Common myeloid progenitor, CD34-positive (primary cell): ENCODE results near the gene RARA.
"Not testable (repeated sequence)": the region's sequence is repeated elsewhere in the genome, so short reads cannot be mapped to it uniquely, and the experiment has no call there.

Experiments used
- CTCF ChIA-PET: fragments of 350-600 bp; sonication (Branson Sonifier 250); formaldehyde crosslinking; loops from one replicate; lab custom pipeline; 2021; ENCODE audit warnings: antibody characterized with exemption; lab: Charles Lee
- POLR2A ChIA-PET: fragments of 350-600 bp; sonication (Branson Sonifier 250); formaldehyde crosslinking; loops from one replicate; lab custom pipeline; 2021; ENCODE audit warnings: antibody characterized with exemption; lab: Charles Lee
- DNase-seq, 3 donors: peaks; one replicate each; pipeline versions ENCODE4 v3.0.0 to v3.0.0-alpha.2; 2013
- H3K27ac ChIP-seq, 2 experiments: 1 replicate in 1 of 2; 2 replicates in 1 of 2; pipeline ENCODE4 v1.7.0; 2013; ENCODE audit warnings: inconsistent platforms in 2 of 2, low read length in 2 of 2, mild to moderate bottlenecking in 2 of 2, low read depth in 1 of 2, moderate library complexity in 1 of 2; ENCODE audit not compliant: severe bottlenecking in 2 of 2, insufficient read depth in 1 of 2, poor library complexity in 1 of 2
- H3K27me3 ChIP-seq, 5 experiments: replicated peaks in 2 of 5; 1 replicate in 3 of 5; 2 replicates in 2 of 5; pipeline versions ENCODE4 v1.6.1 to v1.7.0; 2013; ENCODE audit warnings: low read length in 4 of 5, mild to moderate bottlenecking in 2 of 5, moderate library complexity in 2 of 5, inconsistent platforms in 1 of 5; ENCODE audit not compliant: insufficient read depth in 5 of 5, control insufficient read depth in 4 of 5
- H3K36me3 ChIP-seq, 4 experiments: 1 replicate in 2 of 4; 2 replicates in 2 of 4; pipeline versions ENCODE4 v1.6.1 to v1.7.0; 2013; ENCODE audit warnings: low read length in 3 of 4, control low read depth in 1 of 4, mild to moderate bottlenecking in 1 of 4; ENCODE audit not compliant: control insufficient read depth in 4 of 4, insufficient read depth in 4 of 4
- H3K4me1 ChIP-seq, 4 experiments: 1 replicate in 3 of 4; 2 replicates in 1 of 4; pipeline versions ENCODE4 v1.6.1 to v1.7.1; 2013; ENCODE audit warnings: low read length in 3 of 4, mild to moderate bottlenecking in 3 of 4, control low read depth in 1 of 4, inconsistent platforms in 1 of 4, moderate library complexity in 1 of 4; ENCODE audit not compliant: control insufficient read depth in 4 of 4, insufficient read depth in 4 of 4; ENCODE audit errors: control extremely low read depth in 1 of 4
- H3K4me3 ChIP-seq, 7 experiments: 1 replicate in 4 of 7; 2 replicates in 3 of 7; pipeline versions ENCODE4 v1.5.1 to v1.7.0; 2013; ENCODE audit warnings: mild to moderate bottlenecking in 7 of 7, low read length in 6 of 7, moderate library complexity in 6 of 7, inconsistent platforms in 2 of 7, low read depth in 2 of 7, control low read depth in 1 of 7; ENCODE audit not compliant: insufficient read depth in 4 of 7, control insufficient read depth in 1 of 7; ENCODE audit errors: extremely low read depth in 1 of 7
- H3K9me3 ChIP-seq, 5 experiments: 1 replicate in 4 of 5; 2 replicates in 1 of 5; pipeline versions ENCODE4 v1.6.1 to v1.7.1; 2013; ENCODE audit warnings: low read length in 4 of 5, mild to moderate bottlenecking in 2 of 5, inconsistent platforms in 1 of 5, low read depth in 1 of 5, moderate library complexity in 1 of 5; ENCODE audit not compliant: control insufficient read depth in 4 of 5, insufficient read depth in 2 of 5; ENCODE audit errors: control extremely low read depth in 1 of 5
- WGBS: methylation state at CpG from one replicate; pipeline ENCODE4 v1.1.5; 2013; ENCODE audit not compliant: insufficient coverage; 5-methylcytosine and 5-hydroxymethylcytosine counted together

The RARA gene

GRCh38 chr17:40366076-40366860 lies 57.3 kb downstream of the RARA start:
- Histone ChIP-seq H3K27ac (no peak overlapping the region), H3K36me3 (no peaks in the 10 kb centered on the region), H3K4me1 (peaks cover 0 to 30% (median 23%) of the 10 kb centered on the region in 4 experiments), H3K27me3 (peaks cover 0 to 19% (median 0%) of the 10 kb centered on the region in 5 experiments), H3K9me3 (no peaks in the 10 kb centered on the region), H3K4me3 (no peak overlapping the region)
- POLR2A ChIA-PET: interaction anchor here (0.6 kb wide), 1 partner anchor 134 kb away, joined by 6 read pairs; no protein-coding TSS in a partner anchor
- CTCF ChIA-PET: interaction anchor here (0.5 to 32.6 kb wide), 8 partner anchors 9 to 408 kb away, joined by 3 to 1388 read pairs (median 8); partner anchors contain the start of genes CDC6 and RARA
- no peak for DNase-seq
- WGBS: 96% methylated on average over 12 of the region's 18 CpGs

GRCh38 chr17:40366861-40367518 lies 58.0 kb downstream of the RARA start:
- Histone ChIP-seq H3K4me3 (no peak overlapping the region), H3K4me1 (peaks cover 0 to 26% (median 22%) of the 10 kb centered on the region in 4 experiments), H3K27ac (no peak overlapping the region), H3K9me3 (no peaks in the 10 kb centered on the region), H3K27me3 (peaks cover 0 to 13% (median 0%) of the 10 kb centered on the region in 5 experiments), H3K36me3 (no peaks in the 10 kb centered on the region)
- no peak for DNase-seq
- 58% methylated on average over 14 of the region's 17 CpGs for WGBS
- ChIA-PET POLR2A (interaction anchor here (0.6 to 0.7 kb wide), 2 partner anchors 14 to 135 kb away, joined by 3 to 6 read pairs; no protein-coding TSS in a partner anchor), CTCF (interaction anchor here (1.5 to 32.6 kb wide), 4 partner anchors 11 to 165 kb away, joined by 4 to 1388 read pairs (median 14); partner anchors contain the start of genes CDC6 and RARA)

- not testable (repeated sequence) for DNase-seq, H3K36me3 ChIP-seq, H3K4me3 ChIP-seq, H3K9me3 ChIP-seq, H3K27ac ChIP-seq, H3K27me3 ChIP-seq
- peaks cover 0 to 20% (median 16%) of the 10 kb centered on the region in 4 experiments for H3K4me1 ChIP-seq
- ChIA-PET POLR2A (interaction anchor here (0.7 kb wide), 1 partner anchor 15 kb away, joined by 3 read pairs; no protein-coding TSS in a partner anchor), CTCF (interaction anchor here (1.5 to 32.6 kb wide), 3 partner anchors 12 to 55 kb away, joined by 4 to 1388 read pairs (median 9); partner anchors contain the start of genes CDC6 and RARA)
- 99% methylated on average over 8 of the region's 9 CpGs for WGBS
Measured at GRCh38 chr17:40367728-40368127, 58.7 kb downstream of the RARA start.

GRCh38 chr17:40369923-40370322 lies 60.9 kb downstream of the RARA start:
- H3K36me3 ChIP-seq: no peaks in the 10 kb centered on the region
- no peaks in the 10 kb centered on the region for H3K27me3 ChIP-seq
- WGBS: 98% methylated on average over 5 of the region's 7 CpGs
- ChIA-PET POLR2A (no interaction called here), CTCF (interaction anchor here (0.6 to 32.6 kb wide), 2 partner anchors 28 to 57 kb away, joined by 3 to 1388 read pairs; partner anchors contain the start of genes CDC6 and RARA)
- no peak for DNase-seq
- peaks cover 0 to 11% (median 9%) of the 10 kb centered on the region in 4 experiments for H3K4me1 ChIP-seq
- H3K4me3 ChIP-seq: no peak overlapping the region
- H3K9me3 ChIP-seq: no peaks in the 10 kb centered on the region
- H3K27ac ChIP-seq: no peak overlapping the region

GRCh38 chr17:40371261-40371929 lies 62.4 kb downstream of the RARA start:
- Histone ChIP-seq H3K36me3 (no peaks in the 10 kb centered on the region), H3K27me3 (no peaks in the 10 kb centered on the region), H3K9me3 (no peaks in the 10 kb centered on the region), H3K4me1 (peaks cover 0 to 9% (median 7%) of the 10 kb centered on the region in 4 experiments), H3K4me3 (no peak overlapping the region), H3K27ac (no peak overlapping the region)
- DNase-seq: peak; percentile 14 to 61 (median 42)
- 94% methylated on average over 9 of the region's 16 CpGs for WGBS
- POLR2A ChIA-PET: no interaction called here
- CTCF ChIA-PET: interaction anchor here (0.7 to 2.2 kb wide), 3 partner anchors 9 to 162 kb away, joined by 3 to 5 read pairs (median 3); no protein-coding TSS in a partner anchor

- Histone ChIP-seq H3K27ac (no peak overlapping the region), H3K4me1 (peaks cover 2 to 6% (median 5%) of the 10 kb centered on the region in 4 experiments), H3K4me3 (no peak overlapping the region), H3K9me3 (no peaks in the 10 kb centered on the region), H3K27me3 (no peaks in the 10 kb centered on the region), H3K36me3 (no peaks in the 10 kb centered on the region)
- 100% methylated on average over 2 of the region's 2 CpGs for WGBS
- DNase-seq: no peak
- POLR2A ChIA-PET: no interaction called here
- CTCF ChIA-PET: interaction anchor here (0.7 to 2.2 kb wide), 3 partner anchors 9 to 162 kb away, joined by 3 to 5 read pairs (median 3); no protein-coding TSS in a partner anchor
Measured at GRCh38 chr17:40372031-40372430, 63.1 kb downstream of the RARA start.
